Loucy (cell line): ENCODE results near the gene RCAN1.

Source experiments
- EZH2phosphoT487 ChIP-seq: fragments of 200-600 bp; IDR thresholded peaks from 2 replicates; pipeline ENCODE4 v1.6.1; 2018; ENCODE audit warnings: antibody characterized with exemption, mild to moderate bottlenecking, moderate library complexity, borderline replicate concordance
- TF ChIP-seq, protein P1 (sequence below): fragments of 200-600 bp; sonication (generic); conservative IDR thresholded peaks from 2 replicates; pipeline ENCODE4 v1.5.1; 2014; ENCODE audit warnings: mild to moderate bottlenecking, antibody characterized with exemption, low read length

DNA sequence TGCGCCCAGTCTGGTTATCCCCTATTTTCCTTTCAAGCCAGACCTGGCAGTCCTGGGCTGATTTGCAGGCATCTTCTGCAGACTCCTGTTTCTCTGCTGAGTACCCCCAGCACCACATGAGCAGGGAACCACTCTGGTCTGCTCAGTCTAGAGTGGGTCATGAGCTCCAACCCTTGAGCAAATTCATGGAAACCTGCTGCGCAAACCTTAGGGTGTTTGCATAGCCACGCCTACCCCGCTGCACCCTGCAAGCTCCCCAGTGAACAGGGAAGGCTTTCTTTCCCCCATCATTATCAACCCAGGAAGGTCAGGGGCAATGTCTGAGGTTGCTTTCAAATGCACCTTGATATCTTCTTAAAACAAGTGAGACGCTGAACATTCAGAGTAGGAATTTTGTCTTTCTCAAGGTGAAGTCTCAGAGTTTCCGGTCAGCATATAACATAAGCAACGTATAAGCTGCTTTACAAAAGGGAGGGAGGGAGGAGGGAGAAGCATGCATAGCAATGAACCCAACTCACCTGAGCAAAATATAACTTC lies 91.8 kb downstream of the RCAN1 start:
- TF ChIP-seq, protein P1, sequence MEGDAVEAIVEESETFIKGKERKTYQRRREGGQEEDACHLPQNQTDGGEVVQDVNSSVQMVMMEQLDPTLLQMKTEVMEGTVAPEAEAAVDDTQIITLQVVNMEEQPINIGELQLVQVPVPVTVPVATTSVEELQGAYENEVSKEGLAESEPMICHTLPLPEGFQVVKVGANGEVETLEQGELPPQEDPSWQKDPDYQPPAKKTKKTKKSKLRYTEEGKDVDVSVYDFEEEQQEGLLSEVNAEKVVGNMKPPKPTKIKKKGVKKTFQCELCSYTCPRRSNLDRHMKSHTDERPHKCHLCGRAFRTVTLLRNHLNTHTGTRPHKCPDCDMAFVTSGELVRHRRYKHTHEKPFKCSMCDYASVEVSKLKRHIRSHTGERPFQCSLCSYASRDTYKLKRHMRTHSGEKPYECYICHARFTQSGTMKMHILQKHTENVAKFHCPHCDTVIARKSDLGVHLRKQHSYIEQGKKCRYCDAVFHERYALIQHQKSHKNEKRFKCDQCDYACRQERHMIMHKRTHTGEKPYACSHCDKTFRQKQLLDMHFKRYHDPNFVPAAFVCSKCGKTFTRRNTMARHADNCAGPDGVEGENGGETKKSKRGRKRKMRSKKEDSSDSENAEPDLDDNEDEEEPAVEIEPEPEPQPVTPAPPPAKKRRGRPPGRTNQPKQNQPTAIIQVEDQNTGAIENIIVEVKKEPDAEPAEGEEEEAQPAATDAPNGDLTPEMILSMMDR, result no peak
- TF ChIP-seq EZH2phosphoT487, result no peak
